GM18951 (cell line): ENCODE results near the gene TEN1.
"Not testable (repeated sequence)": the region's sequence is repeated elsewhere in the genome, so short reads cannot be mapped to it uniquely, and the experiment has no call there.

Experiments
- POLR2A ChIP-seq: IDR thresholded peaks from 4 replicates; pipeline ENCODE4 v1.6.1; 2011; ENCODE audit warnings: mild to moderate bottlenecking; ENCODE audit not compliant: insufficient read length, insufficient read depth; ENCODE audit errors: extremely low read depth
- in situ Hi-C: fragments of 300-500 bp; cut with MboI; formaldehyde crosslinking; loops from one replicate; pipeline ENCODE4 v1.12.0; 2022; ENCODE audit warnings: low sequenced_read_pairs, mixed read lengths, inconsistent platforms; ENCODE audit not compliant: unreplicated experiment

Gene TEN1

DNA sequence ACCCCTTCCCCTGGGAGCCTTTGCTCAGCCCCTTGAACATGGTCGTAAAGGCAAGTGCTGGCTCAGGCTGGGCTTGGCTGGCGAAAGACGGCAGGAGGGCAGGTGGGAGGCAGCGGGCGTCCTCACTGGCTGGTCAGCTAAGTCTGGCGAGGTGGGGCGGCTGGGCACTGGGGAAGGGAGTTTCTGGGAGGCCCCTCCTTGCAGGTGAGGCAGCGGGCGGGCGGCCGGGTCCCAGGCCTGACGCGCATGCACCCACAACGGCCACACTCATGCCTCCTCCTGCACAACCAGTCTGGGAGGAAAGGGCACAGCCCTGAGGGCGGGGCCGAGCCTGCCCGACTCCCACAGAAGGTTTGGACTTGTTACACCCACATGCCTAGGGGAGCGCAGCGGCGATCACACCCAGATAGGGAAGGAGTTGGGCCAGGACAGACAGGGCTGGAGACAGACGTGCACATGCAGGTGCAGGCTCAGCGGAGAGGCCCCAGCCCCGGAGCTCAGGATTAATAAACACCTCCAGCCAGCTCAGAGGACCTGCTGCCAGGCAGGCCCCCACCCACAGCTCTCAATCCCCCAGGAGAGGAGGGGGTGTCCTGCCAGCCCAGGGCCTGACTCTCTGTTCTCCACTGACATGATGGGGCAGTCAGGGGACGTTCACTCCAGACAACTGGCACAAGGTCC lies 48.3 kb downstream of the TEN1 start, which contains the start of gene EVPL:
EVPL (minus strand) TSS at position 148 of the 681 bp plus-strand sequence; CDS start at position 40, 108 bp downstream.
- in situ Hi-C loops, result no loop called here
- TF ChIP-seq POLR2A, result no peak

DNA sequence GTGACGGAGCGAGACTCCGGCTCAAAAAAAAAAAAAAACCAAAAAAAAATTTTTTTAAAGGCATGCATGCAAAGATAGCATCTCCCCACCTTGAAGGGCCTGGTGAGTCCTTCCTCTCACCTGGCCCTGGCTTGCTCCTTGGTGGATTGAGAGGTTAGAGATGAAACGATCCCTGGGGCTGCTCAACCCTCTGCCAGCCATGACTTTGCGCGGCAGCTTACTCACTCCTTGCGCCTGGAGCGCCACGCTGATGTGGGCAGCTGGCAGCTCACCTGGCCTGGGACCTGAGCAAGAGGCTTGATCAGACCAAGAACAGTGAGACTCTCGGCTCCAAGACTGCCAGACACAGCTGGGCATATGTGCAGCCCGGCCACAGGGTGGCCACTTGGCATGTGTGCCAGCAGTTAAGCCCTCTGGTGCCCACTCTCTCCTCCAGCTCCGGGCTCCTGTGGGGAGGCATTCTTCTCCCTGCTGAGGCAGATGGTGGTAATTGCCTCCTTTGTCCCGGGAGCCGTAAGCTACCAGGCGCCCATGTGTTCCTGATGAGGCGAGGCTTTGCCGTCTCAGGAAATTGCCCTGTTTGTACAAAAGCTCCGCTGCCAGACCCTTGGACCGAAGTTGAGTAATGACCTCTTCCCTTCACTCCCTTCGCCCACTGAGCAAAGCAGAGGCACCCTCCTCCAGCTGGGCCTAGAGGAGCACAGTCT lies 53.2 kb downstream of the TEN1 start:
- no peak for TF ChIP-seq POLR2A
- in situ Hi-C loops, result no loop called here

DNA sequence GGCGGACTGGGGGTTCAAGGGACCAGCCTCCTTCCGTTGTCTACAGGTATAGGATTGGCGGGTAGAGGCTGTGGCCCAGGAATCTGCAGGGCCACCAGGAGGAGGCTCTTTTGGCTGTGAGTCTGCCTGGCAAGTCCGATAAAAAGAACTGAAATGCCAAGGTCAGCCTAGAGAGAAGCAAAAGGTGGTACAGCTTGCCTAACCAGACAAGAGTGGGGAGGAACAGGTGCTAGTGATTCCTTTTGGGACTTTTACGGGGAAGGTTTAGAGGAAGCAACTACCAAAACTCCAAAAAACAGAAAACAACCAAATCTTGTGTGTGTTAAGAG lies 53.7 kb downstream of the TEN1 start:
- TF ChIP-seq POLR2A, result no peak
- in situ Hi-C loops, result no loop called here

DNA sequence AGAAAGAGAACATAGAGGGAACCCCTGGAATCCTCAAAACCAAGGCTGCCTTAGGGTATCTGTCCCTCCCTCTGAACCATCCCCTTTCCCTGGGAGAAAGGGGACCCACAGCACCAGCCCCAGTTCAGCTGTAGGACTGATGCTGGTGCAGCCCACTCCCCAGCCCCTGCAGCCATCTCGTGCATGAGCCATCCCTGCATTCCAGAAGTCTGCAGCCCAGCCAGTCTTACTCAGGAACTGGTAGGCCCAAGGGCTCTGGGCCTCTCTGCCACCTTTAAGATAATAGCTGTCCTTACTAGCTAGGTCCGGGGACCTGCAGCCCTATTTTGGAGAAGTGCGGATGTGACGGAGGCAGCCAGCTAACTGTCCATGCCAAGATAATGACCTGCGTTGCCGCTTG lies 54.1 kb downstream of the TEN1 start:
- TF ChIP-seq POLR2A, result no peak
- in situ Hi-C loops, result no loop called here

- no peak for TF ChIP-seq POLR2A
- in situ Hi-C loops, result no loop called here
These were observed 55.6 kb downstream of the TEN1 start for GRCh38 chr17:76034428-76035350.

DNA sequence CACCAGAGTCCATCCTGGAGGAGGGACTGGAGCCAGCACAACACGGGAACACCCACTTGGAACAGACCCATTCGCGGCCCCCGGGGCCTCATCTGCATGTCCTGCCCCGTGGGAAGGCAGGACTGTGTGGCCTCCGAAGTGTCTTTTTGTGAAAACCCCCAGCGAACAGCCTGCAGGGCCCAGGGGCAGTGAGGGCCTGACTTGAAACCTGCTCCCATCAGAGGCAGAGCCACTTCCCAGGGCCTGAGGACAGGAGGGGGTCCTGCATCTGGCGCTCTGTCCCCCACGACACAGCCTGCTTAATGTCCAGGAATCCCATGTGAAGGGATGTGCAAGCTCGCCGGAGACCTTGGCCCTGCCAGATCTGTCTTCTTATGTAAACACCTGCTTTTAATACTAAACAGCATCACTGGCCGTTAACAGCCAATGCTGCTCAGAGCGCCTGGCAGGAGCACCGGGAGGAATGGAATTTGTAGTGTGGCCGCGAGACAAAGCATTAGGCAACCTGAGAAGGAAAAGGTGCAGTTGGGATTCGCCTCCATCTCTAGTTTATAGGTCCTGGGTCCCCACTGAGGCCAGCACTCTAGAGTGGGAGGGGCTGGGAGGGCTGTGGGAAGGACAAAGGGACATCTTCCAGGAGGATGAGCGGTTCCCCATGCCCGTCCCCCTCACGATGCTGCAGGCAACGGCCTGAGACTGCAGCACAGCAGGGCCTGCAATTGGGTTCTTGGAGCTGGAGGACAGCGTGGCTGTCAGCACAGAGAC lies 57.6 kb downstream of the TEN1 start:
- in situ Hi-C loops, result no loop called here
- no peak for TF ChIP-seq POLR2A

DNA sequence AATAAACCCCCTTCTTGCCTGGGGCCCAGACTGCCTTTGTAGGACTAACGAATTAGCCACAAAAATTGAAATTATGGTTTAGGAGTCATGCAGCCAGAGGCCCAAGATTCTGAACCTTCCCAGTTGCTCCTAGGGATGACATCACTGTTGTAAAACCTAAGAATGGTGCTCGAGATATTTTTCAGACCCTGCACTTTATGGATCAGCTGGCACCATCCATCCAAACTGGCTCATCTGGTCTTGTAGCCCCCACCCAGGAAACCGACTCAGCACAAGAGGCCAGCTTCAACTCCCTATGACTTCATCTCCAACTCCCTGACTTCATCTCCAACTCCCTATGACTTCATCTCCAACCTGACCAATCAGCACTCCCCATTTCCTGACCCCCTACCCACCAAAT lies 59.0 kb downstream of the TEN1 start:
- no peak for TF ChIP-seq POLR2A
- in situ Hi-C loops, result no loop called here

- TF ChIP-seq POLR2A, result no peak
- in situ Hi-C loops, result no loop called here
These were observed 60.1 kb downstream of the TEN1 start for GRCh38 chr17:76039121-76039520.

GRCh38 chr17:76040376-76040775 lies 61.3 kb downstream of the TEN1 start:
- in situ Hi-C loops, result no loop called here
- no peak for TF ChIP-seq POLR2A

GRCh38 chr17:76042868-76043267 lies 63.8 kb downstream of the TEN1 start:
- in situ Hi-C loops, result not testable (repeated sequence)

- in situ Hi-C loops, result not testable (repeated sequence)
These were observed 65.5 kb downstream of the TEN1 start for GRCh38 chr17:76044475-76045007.

DNA sequence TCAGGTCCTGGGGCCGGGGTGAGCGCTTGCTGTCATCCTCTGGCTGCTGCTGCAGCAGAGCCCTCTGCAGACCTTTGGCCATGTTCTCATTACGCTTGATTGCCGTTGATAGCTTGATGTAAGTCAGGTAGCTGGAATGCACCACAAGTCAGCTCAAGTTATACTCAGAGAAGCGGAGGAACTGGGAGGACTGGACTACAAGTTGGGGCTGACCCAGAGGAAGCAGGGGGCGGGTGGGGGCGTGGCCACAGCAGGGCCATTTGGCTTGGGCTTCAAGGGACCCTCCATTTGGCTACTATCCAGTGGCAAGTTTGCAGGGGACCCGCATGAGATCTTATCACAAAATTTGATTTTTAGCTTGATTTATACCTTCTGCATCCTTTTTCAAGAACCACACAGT lies 67.0 kb downstream of the TEN1 start:
- in situ Hi-C loops, result no loop called here
- no peak for TF ChIP-seq POLR2A
